Right forelimb (tissue), 1 donor: ENCODE measurements around the gene GOLGA6B.
"Not testable (repeated sequence)": the region's sequence is repeated elsewhere in the genome, so short reads cannot be mapped to it uniquely, and the experiment has no call there.

Experiments
- DNase-seq: peaks from one replicate; pipeline ENCODE4 v3.0.0-alpha.2; 2018

GOLGA6B gene

GRCh38 chr15:72669803-72670202, 15.3 kb downstream of the GOLGA6B start:
- not testable (repeated sequence) for DNase-seq

DNA sequence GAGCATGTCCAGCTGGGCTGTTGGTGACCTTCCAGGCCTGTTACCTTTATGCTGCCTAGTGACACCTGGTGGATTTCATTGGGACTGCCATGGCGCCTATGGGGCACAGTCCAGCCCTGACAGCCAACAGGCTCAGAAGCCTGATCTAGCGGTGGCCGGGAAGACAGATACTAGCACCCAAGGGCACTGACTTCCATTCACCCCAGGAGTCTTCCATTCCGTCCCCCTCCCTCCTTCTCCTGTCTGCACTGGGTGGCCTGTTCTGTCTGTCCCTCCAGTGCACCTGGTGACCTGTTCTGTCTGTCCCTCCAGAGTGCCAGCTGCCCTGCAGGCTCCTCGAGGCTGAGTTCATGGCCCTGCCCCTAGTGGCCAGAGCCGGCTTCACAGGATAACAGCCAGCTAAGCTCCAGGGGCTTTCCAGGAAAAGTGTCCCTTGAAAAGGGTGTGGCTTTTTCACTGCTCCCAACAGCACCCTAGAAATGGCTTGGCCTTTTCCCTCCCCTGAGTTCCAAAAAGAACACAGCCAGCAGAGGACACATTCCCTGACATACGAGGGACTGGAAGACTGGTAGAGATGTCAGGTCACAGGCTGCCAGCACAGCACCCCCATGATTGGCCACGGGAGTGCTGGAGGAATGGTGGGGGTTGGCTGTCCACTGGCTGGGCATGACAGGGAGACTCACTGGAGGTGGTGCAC, 16.3 kb downstream of the GOLGA6B start:
- DNase-seq, result peak; percentile 70

DNA sequence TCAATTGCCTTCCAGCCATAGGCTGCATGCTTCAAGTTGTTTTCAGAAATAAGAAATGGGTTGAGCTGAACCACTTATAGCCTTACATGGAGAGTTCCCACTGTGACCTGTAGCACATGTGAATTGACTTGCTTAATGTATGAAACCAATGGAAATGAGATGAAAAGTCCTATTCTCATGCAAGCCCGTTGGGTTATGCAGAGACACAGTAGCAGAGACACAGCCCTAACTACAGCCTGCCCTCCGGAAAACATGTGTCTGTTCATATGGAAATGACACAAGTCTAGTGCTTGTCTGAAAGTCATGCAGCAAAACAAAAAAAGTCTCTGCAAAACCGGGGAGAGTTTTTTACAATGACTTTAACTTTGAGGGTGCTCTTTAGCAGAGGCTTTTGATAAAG, 17.0 kb downstream of the GOLGA6B start:
- no peak for DNase-seq

DNA sequence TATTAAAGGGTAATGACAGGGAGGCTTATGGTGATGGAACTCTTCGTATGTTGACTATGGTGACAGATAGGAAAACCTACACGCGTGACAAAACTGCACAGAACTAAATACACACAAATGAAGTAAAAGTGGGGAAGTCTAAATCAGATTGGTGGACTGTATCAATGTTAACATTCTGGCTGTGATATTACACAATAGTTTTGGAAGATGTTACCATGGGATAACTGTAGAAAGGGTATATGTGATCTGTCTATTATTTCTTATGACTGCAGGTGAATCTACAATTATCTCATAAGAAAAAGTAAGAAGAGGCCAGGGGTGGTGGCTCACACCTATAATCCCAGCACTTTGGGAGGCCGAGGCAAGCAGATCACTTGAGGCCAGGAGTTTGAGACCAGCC, 22.3 kb downstream of the GOLGA6B start:
- no peak for DNase-seq

GRCh38 chr15:72680931-72681330, 26.4 kb downstream of the GOLGA6B start:
- no peak for DNase-seq

DNA sequence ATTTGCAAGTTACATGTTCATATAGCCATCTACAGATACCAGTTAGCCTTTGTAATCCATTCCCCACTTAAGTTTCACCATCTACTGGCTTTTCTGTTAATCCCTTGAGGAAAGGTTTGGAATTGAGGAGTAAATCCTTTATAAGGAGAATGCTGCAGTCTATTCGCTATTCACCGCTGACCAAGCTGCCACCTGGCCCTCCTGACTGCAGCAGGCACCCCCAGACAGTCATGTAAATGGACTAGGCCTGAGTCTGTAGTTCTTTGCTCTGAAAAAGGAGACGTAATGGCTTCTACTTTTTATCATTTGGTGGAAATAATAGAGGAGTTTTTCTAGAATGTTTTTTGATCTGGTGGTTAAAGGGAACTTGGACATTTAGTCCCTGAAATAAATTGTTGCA, 28.3 kb downstream of the GOLGA6B start:
- no peak for DNase-seq

- DNase-seq, result no peak
Observed at GRCh38 chr15:72685301-72685924, 30.9 kb downstream of the GOLGA6B start.

DNA sequence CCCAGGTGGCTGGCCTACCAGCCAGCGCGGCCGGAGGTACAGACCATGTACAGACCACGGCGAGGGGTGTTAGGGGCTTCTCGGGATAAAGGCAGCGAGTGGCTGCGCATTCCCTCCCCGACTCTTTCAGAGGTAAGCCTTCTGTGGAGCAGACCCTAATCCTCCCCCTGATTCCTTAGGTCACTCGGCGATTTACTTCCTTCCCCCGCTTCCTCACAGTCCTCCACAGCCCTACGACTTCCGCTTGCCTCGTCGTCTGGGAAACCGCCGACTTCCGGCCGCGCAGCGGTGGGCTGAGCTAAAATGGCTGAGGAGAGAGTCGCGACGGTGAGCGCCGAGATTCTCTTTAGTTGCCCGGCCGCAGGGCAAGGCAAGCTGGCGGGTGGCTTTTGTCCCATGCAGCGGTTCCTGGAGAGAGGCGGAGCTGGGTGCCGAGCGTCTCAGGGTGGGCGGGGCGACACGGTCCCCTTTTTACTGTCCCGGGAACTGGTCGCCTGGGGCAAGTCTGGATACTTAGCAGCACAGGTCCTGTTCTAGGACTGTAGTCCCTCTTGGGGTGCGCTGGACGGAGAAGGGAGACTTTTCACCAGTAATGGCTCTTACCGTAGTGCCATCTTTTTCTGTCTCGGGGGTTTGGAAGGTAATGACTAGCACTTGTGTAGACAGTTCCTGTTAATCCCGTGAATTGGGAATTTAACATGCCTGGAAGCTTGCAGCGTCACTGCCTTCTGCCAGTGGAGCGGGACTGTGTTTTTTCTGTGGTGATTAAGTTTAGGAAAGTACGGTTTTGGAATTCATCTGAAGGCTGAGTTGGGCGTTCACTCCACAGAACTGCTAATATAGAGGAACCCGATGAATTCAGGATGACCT, 31.7 kb downstream of the GOLGA6B start, which contains the start of the genes BBS4 and HIGD2B:
Gene BBS4, plus strand, starts transcription at position 283 of the 870 bp plus-strand sequence. Its CDS starts 21 bp downstream, at position 304.
Gene HIGD2B, minus strand, starts transcription at position 258 of the 870 bp plus-strand sequence. CDS start 9,808 bp downstream, outside the sequence.
- peak; percentile 93 for DNase-seq

GRCh38 chr15:72688697-72689096, 34.2 kb downstream of the GOLGA6B start:
- no peak for DNase-seq

DNA sequence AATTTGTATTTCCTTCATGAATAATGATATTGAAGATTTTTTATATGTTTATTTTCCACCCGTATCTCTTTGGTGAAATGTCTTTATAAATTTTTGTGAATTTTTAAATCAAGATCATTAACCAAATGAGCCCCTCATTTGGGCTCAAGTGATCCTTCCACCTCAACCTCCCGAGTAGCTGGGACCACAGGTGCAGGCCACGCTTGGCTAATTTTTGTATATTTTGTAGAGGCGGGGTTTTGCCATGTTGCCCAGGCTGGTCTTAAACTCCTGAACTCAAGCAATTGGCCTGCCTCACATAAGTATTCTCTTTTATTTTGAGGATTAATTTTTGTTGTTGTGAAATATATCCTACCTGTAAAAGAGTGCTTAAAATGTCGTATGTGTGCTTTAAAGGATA, 36.4 kb downstream of the GOLGA6B start:
- DNase-seq, result no peak

GRCh38 chr15:72698938-72699337, 44.4 kb downstream of the GOLGA6B start:
- no peak for DNase-seq

DNA sequence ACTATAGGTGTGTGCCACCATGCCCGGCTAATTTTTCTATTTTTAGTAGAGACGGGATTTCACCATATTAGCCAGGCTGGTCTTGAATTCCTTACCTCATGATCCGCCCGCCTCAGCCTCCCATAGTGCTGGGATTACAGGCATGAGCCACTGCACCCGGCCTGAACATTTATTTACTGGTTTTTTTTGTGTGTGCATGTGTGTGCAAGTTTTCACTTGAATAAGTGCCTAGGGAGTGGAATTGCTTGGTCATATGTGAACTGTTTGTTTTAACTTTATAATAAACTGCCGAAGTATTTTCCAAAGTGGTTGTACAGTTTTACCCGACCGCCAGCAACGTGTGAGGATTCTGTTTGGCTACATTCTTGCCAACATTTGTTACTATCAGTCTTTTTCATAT, 45.6 kb downstream of the GOLGA6B start:
- DNase-seq, result no peak

DNA sequence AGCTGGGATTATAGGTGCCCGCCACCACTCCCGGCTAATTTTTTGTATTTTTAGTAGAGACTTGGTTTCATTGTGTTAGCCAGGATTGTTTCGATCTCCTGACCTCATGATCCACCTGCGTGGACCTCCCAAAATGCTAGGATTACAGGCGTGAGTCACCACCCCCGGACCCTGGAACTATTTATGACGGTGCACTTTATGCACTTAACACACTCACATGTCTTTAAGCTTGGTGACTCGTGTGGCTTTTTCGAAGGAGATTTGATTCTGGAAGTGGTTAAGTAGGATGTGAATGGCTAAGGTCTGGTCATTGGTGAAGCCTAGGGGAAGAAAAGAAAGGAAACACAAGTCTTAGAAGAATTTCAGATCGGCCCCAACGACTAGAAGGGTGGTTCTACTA, 51.8 kb downstream of the GOLGA6B start:
- DNase-seq, result no peak

GRCh38 chr15:72708551-72709303, 54.2 kb downstream of the GOLGA6B start:
- DNase-seq, result not testable (repeated sequence)
